Fibroblast of lung (primary cell): ENCODE data around the gene CSPG5.

Experiments used
- EZH2 ChIP-seq: IDR thresholded peaks from 2 replicates; pipeline ENCODE4 v1.5.1; 2012; ENCODE audit warnings: low read length, control low read depth, mild to moderate bottlenecking; ENCODE audit errors: missing control alignments
- TF ChIP-seq, protein P1 (sequence below), 2 donors: IDR thresholded peaks in 1 of 2; conservative IDR thresholded peaks in 1 of 2; 1 replicate in 1 of 2; 2 replicates in 1 of 2; pipeline ENCODE4 v1.5.1; 2011 to 2012; ENCODE audit warnings: low read length in 2 of 2, control low read depth in 1 of 2, inconsistent platforms in 1 of 2, low read depth in 1 of 2, mild to moderate bottlenecking in 1 of 2

DNA sequence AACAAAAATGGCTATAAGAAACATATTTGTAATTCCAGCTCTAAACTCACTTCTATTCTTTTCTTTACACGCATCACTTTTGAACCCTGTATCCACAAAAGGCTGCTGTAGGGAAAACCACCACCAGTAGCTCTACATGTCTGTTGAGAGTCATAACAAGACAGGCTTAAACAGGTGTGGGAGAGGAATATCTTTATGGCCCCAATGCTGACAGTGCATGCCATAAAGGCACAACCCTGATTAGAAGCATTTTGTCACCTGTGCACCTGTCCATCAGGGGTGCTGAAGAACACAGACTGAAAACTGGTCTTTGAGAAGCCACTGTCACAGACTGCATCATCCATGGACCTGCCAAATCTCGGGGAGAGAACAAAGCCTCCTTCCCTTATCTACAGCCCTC, 11.6 kb upstream of the CSPG5 start:
- TF ChIP-seq, protein P1, sequence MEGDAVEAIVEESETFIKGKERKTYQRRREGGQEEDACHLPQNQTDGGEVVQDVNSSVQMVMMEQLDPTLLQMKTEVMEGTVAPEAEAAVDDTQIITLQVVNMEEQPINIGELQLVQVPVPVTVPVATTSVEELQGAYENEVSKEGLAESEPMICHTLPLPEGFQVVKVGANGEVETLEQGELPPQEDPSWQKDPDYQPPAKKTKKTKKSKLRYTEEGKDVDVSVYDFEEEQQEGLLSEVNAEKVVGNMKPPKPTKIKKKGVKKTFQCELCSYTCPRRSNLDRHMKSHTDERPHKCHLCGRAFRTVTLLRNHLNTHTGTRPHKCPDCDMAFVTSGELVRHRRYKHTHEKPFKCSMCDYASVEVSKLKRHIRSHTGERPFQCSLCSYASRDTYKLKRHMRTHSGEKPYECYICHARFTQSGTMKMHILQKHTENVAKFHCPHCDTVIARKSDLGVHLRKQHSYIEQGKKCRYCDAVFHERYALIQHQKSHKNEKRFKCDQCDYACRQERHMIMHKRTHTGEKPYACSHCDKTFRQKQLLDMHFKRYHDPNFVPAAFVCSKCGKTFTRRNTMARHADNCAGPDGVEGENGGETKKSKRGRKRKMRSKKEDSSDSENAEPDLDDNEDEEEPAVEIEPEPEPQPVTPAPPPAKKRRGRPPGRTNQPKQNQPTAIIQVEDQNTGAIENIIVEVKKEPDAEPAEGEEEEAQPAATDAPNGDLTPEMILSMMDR (conservative IDR thresholded peaks at IDR 0.05 in 1 of 2, IDR thresholded peaks at IDR 0.05 in 1 of 2; ENCODE audit: low read depth in 1 of 2, low read length in 2 of 2), result no peak
- TF ChIP-seq EZH2, result no peak
